ENCODE data around the gene DHX58. TPM values are rescaled to one million over a fixed set of nuclear protein-coding genes. Genes with fewer than 3 reads are reported as not detected.

DHX58 gene
- total and polyA plus RNA-seq, 10 of the 15 experiments (the other 5 are each of a cell fraction or from before 2014, with no cell fraction given) = 3.5 to 69.8 (median 16.4) TPM

DNA sequence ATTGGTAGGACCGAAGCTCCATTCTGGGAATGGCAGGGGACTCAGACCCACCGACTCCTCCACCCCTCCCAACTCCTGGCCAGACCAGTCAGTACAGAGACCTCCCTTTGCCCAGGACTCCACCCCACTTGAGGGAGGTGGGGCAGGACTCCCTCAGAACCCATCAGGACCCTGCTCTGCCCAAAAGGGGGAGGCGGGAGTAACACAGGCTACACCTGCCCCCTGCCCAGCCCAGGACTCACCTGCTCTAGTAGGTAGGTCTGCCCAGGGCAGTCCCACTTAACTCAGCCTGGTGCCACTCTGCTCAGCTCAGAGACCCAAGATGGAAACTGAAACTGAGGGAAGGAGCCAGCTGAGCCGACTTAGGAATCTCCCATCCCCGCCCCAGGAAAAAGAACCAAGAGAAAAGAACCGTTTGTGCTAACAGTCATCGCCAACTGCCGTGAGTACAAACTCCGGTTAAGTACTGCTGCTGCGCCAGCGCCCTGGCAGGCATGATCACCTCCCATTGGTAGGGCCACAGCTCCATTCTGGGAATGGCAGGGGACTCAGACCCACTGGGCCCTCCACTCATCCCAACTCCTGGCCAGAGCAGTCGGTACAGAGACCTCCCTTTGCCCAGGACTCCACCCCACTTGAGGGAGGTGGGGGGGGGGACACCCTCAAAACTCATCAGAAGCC lies 503 bp downstream of the DHX58 start (continued):
- TF ChIP-seq, protein P1, sequence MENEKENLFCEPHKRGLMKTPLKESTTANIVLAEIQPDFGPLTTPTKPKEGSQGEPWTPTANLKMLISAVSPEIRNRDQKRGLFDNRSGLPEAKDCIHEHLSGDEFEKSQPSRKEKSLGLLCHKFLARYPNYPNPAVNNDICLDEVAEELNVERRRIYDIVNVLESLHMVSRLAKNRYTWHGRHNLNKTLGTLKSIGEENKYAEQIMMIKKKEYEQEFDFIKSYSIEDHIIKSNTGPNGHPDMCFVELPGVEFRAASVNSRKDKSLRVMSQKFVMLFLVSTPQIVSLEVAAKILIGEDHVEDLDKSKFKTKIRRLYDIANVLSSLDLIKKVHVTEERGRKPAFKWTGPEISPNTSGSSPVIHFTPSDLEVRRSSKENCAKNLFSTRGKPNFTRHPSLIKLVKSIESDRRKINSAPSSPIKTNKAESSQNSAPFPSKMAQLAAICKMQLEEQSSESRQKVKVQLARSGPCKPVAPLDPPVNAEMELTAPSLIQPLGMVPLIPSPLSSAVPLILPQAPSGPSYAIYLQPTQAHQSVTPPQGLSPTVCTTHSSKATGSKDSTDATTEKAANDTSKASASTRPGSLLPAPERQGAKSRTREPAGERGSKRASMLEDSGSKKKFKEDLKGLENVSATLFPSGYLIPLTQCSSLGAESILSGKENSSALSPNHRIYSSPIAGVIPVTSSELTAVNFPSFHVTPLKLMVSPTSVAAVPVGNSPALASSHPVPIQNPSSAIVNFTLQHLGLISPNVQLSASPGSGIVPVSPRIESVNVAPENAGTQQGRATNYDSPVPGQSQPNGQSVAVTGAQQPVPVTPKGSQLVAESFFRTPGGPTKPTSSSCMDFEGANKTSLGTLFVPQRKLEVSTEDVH (IDR thresholded peaks at IDR 0.05; ENCODE audit: low read depth, partially characterized antibody) = no peak
- TF ChIP-seq, protein P2, sequence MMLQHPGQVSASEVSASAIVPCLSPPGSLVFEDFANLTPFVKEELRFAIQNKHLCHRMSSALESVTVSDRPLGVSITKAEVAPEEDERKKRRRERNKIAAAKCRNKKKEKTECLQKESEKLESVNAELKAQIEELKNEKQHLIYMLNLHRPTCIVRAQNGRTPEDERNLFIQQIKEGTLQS (IDR thresholded peaks at IDR 0.05; ENCODE audit: borderline replicate concordance, extremely low read depth, low read depth, low read length) = no peak
- TF ChIP-seq POU2F2 (IDR thresholded peaks at IDR 0.05; ENCODE audit: borderline replicate concordance, low read depth, low read length) (no peak), CEBPB (IDR thresholded peaks at IDR 0.05; ENCODE audit: borderline replicate concordance in 1 of 2, low read depth in 2 of 2, low read length in 2 of 2) (no peak)

DNA sequence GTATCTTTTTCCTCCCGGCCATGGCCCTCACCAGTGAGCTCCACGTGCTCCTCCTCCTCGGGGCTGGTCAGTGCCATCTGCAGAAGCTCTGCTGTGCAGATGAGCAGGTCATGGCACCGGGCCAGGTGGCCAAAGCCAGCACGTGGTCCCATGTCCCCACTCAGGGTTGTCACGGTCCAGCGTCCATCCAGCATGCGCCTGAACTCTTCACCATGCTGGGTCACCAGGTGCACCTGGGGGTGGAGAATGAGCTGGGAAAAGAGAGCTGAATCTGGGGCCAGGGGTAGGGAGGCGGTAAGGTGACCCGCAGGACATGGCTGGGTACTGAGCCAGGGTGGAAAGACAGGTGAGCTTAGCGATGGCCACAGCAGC lies 1.3 kb downstream of the DHX58 start:
- H2AFZ ChIP-seq (ENCODE audit: control insufficient read depth, low read depth, low read length) = no peak overlapping the region
- H3K27me3 ChIP-seq (replicated peaks in 1 of 2; ENCODE audit: control insufficient read depth in 2 of 2, insufficient read depth in 2 of 2, low read length in 1 of 2) = no peaks in the 10 kb centered on the region
- peak overlapping the region; percentile 98 for H3K27ac ChIP-seq (ENCODE audit: control insufficient read depth, insufficient read depth)
- ChIA-PET RAD21 (ENCODE audit: unreplicated experiment) (interaction anchor here (0.9 to 1.9 kb wide), 9 partner anchors 9 to 181 kb away, joined by 3 to 8 read pairs (median 4); partner anchors contain the start of genes KAT2A, NKIRAS2 and ODAD4), SMC1A (ENCODE audit: uncharacterized antibody, unreplicated experiment) (interaction anchor here (0.6 to 3.3 kb wide), 6 partner anchors 45 to 621 kb away, joined by 3 to 17 read pairs (median 6); partner anchors contain the start of gene DNAJC7), CTCF (interaction anchor here (0.6 to 7.5 kb wide), 9 partner anchors 9 to 418 kb away, joined by 3 to 61 read pairs (median 5); partner anchors contain the start of genes DNAJC7 and KCNH4), POLR2A (interaction anchor here (1.9 to 3.5 kb wide), 3 partner anchors 10 to 145 kb away, joined by 7 to 23 read pairs (median 9); partner anchors contain the start of genes CNP, DNAJC7 and KAT2A)
- in situ Hi-C loops (cut with MboI) = loop anchor here (5.0 kb wide), 2 partner anchors 89 to 149 kb away; partner anchors contain the start of gene NKIRAS2
- peaks cover 13% of the 10 kb centered on the region for H3K79me2 ChIP-seq (ENCODE audit: control insufficient read depth, insufficient read depth, low read length)
- no TSS peak for BruUV-seq (replicated peaks)
- H3K9me3 ChIP-seq (replicated peaks; ENCODE audit: control insufficient read depth, insufficient read depth, low read length) = no peaks in the 10 kb centered on the region; the same call in 2 of the 3 replicates
- H3K4me3 ChIP-seq = peak overlapping the region; percentile 79; the same call in 1 of the 2 replicates
- peak overlapping the region; percentile 94; the same call in 1 of the 2 replicates for H3K9ac ChIP-seq (ENCODE audit: control insufficient read depth, insufficient read depth, low read length)
- no peak for ATAC-seq
- no peak for FAIRE-seq
- no peaks in the 10 kb centered on the region for H4K20me1 ChIP-seq (ENCODE audit: control insufficient read depth, insufficient read depth)
- H3K4me1 ChIP-seq (ENCODE audit: control insufficient read depth, insufficient read depth, low read length) = peaks cover 34% of the 10 kb centered on the region
- peaks cover 2 to 3% of the 10 kb centered on the region in 2 experiments; a peak in 2 of 4 replicates for H3K36me3 ChIP-seq (ENCODE audit: control insufficient read depth in 2 of 2, insufficient read depth in 2 of 2, low read length in 1 of 2)
- TF ChIP-seq PAX5 (IDR thresholded peaks at IDR 0.05; ENCODE audit: borderline replicate concordance, low read depth, low read length) (0 out of 2 replicates have a peak, but pooled peaks have one; percentile 48), SMARCA5 (IDR thresholded peaks at IDR 0.05) (no peak)
- DNase-seq (ENCODE audit: low read depth, low spot score) = no peak
- intact Hi-C loops (cut with micrococcal nuclease; ENCODE audit: unreplicated experiment) = no loop called here
- peak overlapping the region; percentile 75 for H3K4me2 ChIP-seq (ENCODE audit: control insufficient read depth, insufficient read depth)
- WGBS (ENCODE audit: insufficient coverage, insufficient replicate concordance, low lambda C conversion rate, missing lambda C conversion rate) = 96% methylated on average over 11 of the region's 11 CpGs
